GM18867 (cell line): Measurements from ENCODE around the gene CA5A.

Experiments
- ATAC-seq: cut with Tn5 transposase; IDR thresholded peaks from one replicate; pipeline ENCODE4 v1.9.1; 2021; ENCODE audit warnings: mild to moderate bottlenecking, moderate library complexity; ENCODE audit not compliant: unreplicated experiment

CA5A gene

DNA sequence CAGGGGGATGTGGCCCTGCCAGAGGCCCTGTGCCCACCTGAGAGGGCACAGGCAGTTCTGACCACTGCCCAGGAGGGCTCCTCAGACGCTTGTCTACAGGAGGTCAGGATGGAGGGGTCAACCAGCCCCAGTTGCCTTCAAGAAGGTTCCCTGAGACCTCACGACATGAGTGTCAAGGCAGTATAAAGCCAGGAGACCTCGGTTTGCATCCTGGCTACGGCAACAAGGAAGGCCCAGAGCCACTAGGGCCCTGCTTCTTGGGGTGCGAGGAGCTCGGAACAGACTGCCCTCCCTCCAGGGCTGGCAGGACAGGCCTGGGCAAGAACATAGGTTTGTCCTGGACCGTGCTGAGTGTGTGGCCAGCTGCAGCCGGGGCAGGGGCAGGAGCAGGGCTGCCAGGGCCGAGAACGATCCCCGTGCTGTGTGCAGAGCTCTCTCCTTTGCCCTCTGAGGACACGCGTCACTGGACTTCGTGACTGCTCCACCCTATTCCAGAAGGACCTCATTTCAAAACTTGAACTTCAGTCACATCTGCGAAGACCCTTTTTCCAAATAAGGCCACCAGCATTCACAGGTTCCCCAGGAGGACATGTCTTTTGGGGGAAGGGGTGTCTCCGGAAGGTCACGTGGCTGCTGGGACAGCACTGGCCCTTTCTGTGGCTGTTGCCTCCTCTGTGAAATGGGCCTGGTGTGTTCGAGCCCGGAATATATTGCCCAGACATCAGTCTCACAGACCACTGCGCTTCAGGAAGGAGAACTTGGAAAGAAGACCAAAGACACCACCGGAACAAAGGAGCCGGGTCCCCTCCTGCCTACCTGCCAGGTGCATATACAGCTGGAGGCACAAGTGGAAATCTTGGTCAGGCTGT, 94.8 kb downstream of the CA5A start:
- ATAC-seq: no peak

DNA sequence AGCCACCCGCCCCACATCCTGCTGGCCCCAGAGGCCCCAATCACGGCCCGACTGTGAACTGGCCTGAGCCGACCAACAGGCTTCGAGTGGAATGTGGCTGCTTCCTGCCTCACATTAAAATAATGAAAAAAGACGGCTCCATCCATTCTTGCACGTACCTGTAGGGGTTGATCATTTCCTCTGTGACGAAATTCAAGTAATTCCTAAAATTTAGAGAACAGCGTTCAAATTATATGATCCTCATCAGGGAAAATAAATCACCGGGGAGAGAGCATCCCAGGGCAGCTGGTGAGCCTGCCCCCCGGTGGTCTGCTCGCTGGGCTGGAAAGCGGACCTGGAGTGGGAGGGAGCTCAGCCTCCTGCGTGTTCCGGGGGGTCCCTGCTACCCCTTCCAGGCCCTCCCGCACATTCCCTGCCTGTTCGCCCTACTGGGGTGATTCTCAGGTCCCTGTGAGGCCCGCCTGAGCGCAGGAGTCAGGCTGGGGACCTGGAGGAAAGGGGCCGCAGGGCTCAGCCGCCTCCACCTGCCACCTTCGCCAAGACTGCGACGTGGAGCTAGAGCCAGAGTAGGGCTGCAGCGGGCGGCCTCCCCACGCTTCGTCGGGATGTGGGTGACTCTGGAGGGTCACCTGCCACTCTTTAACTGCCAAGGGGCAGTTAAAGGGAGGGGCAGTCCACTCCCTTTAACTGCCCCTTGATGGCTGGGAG, 95.9 kb downstream of the CA5A start:
- ATAC-seq: no peak

DNA sequence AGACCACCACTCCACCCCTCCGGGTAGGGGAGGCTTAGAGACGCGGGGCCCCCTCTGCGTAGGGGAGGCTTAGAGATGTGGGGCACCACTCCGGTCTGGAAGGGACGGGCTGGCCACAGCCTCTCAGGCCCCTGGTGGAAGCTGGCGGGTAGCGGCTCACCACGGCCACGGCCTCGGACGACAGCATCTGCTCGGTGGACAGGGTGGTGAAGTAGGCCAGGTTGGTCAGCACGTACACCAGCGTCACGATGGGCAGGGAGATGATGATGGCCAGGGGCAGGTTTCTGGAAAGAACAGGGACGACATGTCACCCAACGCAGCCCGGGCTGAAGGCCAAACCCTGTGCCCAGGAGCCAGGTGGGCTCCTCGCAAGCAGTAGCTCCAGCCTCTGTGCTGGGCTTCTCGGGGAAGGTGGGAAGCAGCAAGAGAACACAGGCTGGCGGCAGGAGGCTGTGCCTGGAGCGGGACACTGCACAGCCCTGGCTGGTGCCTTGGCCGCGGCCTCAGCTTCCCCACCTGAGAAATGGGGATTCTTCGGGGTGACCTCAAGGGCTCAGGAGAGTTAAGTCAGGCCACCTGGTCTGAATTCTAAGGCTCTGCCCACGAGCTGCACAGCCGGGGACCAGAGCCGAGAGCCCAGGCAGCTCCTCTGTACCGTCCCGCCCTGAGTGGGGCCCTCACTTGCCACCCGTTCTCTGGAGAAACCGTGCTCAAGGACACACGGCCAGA, 96.6 kb downstream of the CA5A start:
- ATAC-seq: no peak

DNA sequence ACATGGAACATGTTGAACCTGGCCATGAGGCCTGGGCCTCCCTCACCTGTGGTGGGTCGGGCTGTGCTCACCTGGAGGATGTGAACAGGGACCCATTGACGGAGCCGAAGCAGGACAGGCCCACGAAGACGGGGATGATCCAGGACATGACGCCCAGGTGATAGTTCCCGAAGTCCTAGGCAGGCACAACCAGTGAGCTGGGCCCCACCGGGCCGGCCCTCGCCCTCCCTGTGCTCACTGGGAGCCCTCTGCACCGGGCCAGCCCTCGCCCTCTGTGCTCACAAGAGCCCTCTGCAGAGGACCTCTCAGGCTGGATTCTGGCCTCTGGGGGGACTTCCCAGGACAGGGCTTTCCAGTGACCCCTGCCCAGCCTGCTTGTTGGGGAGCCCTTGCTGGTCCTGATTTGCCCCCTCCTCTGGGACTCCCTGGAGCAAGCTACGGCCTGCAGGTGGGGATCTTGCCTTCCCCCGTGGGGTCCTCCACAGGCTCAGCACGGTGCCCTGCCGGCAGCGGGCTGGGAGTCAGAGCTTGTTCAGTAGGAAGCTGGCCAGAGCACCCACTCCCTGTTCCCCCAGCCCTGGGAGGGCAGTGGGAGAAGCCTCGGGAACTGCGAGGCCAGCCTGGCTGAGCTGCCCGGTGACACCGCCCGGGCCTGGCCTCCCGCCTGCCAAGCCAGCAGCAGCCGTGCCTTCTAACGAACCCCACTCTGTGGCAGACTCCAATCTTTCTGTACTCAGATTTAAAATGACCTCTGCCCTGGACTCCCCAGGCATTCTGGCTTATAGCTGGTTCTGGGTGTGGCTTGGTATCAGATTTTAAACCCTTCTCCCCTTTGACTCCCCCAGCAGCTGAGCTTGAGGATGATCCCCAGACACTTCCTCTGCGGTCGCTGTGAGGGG, 97.4 kb downstream of the CA5A start:
- ATAC-seq: no peak
